ENCODE results near the gene CPSF4L. TPM values are rescaled to one million over a fixed set of nuclear protein-coding genes. Genes with fewer than 3 reads are reported as not detected.

CPSF4L gene
- total and polyA plus RNA-seq, 2 of the 13 experiments (the other 11 are each of a cell fraction or from before 2014, with no cell fraction given), result 0.73 to 1.6 TPM

DNA sequence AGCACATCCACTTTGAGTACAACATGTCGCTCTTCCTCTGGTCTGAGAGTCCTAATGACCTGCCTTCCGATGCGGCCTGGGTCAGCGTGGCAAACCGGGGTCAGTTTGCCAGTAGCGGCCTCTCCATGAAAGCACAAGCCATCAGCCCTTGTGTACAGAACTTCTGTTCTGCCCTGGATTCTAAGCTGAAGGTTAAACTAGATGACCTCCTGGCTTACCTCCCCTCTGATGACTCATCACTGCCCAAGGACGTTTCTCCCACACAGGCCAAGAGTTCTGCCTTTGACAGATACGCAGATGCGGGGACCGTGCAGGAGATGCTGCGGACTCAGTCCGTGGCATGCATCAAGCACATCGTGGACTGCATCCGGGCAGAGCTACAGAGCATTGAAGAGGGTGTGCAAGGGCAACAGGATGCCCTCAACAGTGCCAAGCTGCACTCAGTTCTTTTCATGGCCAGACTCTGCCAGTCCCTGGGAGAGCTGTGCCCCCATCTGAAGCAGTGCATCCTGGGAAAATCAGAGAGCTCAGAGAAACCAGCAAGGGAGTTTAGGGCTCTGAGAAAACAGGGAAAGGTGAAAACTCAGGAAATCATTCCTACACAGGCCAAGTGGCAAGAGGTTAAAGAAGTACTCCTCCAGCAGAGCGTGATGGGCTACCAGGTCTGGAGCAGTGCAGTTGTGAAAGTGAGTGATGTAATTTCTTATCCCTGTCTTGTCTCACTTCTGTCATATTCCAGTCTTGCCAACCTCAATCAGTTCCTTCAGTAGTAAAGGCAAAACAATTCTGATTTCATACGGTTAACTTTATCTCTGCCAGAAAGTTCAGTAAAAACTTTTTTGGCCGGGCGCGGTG, 60.2 kb downstream of the CPSF4L start (continued):
- TF ChIP-seq, protein P1, sequence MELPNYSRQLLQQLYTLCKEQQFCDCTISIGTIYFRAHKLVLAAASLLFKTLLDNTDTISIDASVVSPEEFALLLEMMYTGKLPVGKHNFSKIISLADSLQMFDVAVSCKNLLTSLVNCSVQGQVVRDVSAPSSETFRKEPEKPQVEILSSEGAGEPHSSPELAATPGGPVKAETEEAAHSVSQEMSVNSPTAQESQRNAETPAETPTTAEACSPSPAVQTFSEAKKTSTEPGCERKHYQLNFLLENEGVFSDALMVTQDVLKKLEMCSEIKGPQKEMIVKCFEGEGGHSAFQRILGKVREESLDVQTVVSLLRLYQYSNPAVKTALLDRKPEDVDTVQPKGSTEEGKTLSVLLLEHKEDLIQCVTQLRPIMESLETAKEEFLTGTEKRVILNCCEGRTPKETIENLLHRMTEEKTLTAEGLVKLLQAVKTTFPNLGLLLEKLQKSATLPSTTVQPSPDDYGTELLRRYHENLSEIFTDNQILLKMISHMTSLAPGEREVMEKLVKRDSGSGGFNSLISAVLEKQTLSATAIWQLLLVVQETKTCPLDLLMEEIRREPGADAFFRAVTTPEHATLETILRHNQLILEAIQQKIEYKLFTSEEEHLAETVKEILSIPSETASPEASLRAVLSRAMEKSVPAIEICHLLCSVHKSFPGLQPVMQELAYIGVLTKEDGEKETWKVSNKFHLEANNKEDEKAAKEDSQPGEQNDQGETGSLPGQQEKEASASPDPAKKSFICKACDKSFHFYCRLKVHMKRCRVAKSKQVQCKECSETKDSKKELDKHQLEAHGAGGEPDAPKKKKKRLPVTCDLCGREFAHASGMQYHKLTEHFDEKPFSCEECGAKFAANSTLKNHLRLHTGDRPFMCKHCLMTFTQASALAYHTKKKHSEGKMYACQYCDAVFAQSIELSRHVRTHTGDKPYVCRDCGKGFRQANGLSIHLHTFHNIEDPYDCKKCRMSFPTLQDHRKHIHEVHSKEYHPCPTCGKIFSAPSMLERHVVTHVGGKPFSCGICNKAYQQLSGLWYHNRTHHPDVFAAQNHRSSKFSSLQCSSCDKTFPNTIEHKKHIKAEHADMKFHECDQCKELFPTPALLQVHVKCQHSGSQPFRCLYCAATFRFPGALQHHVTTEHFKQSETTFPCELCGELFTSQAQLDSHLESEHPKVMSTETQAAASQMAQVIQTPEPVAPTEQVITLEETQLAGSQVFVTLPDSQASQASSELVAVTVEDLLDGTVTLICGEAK (IDR thresholded peaks at IDR 0.05), result no peak
- TF ChIP-seq, protein P1 (CRISPR knock-in tag; IDR thresholded peaks at IDR 0.05), result peak; percentile 54; the same call in 1 of the 2 replicates

All from HepG2 (cell line).